ENCODE results near the gene ANTXR1. TPM values are rescaled to one million over a fixed set of nuclear protein-coding genes. Genes with fewer than 3 reads are reported as not detected.

ANTXR1 gene
- total and polyA plus RNA-seq, 2 donors from 2014 or later: 7.0 to 42.6 TPM

DNA sequence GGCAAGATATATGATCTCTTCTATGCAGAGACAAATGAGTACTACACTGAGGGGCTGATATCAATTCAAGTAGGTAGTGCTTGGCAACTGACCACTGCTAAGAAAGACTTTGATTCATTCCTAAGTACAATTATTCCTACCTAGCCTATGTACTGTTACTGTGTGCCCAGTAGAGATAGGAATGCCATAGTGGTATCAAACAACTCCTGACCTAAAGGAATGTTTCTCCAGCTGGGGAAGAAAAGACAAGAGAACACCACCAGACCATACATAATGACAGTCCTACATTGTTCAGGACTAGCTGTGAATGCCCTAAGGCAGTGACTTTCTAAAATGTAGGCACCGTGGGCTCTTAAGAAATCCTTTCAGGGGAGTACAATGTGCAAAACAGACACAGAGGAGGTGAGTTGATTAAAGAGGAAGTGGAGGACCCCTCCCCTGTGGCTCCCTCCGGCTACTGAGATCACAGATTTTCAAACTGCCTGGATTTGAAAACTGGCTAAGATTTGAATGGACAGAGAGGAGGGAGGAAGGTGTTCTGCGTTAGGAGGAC is 89.1 kb downstream of the ANTXR1 start:
- Histone ChIP-seq H3K27ac (ENCODE audit: low read depth in 2 of 2, low read length in 2 of 2) (no peak overlapping the region), H3K4me3 (ENCODE audit: low read length in 3 of 3) (no peak overlapping the region), H3K4me1 (ENCODE audit: control insufficient read depth in 2 of 3, insufficient read depth in 2 of 3, low read depth in 1 of 3, low read length in 3 of 3) (no peaks in the 10 kb centered on the region), H3K36me3 (ENCODE audit: control insufficient read depth in 2 of 3, insufficient read depth in 3 of 3, low read length in 3 of 3) (peaks cover 0 to 3% (median 0%) of the 10 kb centered on the region in 3 donors), H3K9me3 (ENCODE audit: control insufficient read depth in 2 of 3, insufficient read depth in 1 of 3, low read length in 3 of 3) (no peaks in the 10 kb centered on the region), H3K9ac (ENCODE audit: low read length in 3 of 3) (no peak overlapping the region), H3K27me3 (ENCODE audit: control insufficient read depth, insufficient read depth, low read length) (no peaks in the 10 kb centered on the region)
- TF ChIP-seq, protein P1, sequence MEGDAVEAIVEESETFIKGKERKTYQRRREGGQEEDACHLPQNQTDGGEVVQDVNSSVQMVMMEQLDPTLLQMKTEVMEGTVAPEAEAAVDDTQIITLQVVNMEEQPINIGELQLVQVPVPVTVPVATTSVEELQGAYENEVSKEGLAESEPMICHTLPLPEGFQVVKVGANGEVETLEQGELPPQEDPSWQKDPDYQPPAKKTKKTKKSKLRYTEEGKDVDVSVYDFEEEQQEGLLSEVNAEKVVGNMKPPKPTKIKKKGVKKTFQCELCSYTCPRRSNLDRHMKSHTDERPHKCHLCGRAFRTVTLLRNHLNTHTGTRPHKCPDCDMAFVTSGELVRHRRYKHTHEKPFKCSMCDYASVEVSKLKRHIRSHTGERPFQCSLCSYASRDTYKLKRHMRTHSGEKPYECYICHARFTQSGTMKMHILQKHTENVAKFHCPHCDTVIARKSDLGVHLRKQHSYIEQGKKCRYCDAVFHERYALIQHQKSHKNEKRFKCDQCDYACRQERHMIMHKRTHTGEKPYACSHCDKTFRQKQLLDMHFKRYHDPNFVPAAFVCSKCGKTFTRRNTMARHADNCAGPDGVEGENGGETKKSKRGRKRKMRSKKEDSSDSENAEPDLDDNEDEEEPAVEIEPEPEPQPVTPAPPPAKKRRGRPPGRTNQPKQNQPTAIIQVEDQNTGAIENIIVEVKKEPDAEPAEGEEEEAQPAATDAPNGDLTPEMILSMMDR (IDR thresholded peaks at IDR 0.05; ENCODE audit: borderline replicate concordance, extremely low read depth, insufficient read depth): no peak
- no peak for DNase-seq
- intact Hi-C loops (cut with DNase I): no loop called here
- FAIRE-seq: no peak

- H3K4me1 ChIP-seq (ENCODE audit: control insufficient read depth in 2 of 3, insufficient read depth in 2 of 3, low read depth in 1 of 3, low read length in 3 of 3): no peaks in the 10 kb centered on the region
- no peaks in the 10 kb centered on the region for H3K9me3 ChIP-seq (ENCODE audit: control insufficient read depth in 2 of 3, insufficient read depth in 1 of 3, low read length in 3 of 3)
- intact Hi-C loops (cut with DNase I): no loop called here
- no peak for DNase-seq
- no peak for FAIRE-seq
- H3K36me3 ChIP-seq (ENCODE audit: control insufficient read depth in 2 of 3, insufficient read depth in 3 of 3, low read length in 3 of 3): peaks cover 0 to 3% (median 0%) of the 10 kb centered on the region in 3 donors
- H3K27me3 ChIP-seq (ENCODE audit: control insufficient read depth, insufficient read depth, low read length): no peaks in the 10 kb centered on the region
- TF ChIP-seq, protein P1 (IDR thresholded peaks at IDR 0.05; ENCODE audit: borderline replicate concordance, extremely low read depth, insufficient read depth): no peak
- no peak overlapping the region for H3K4me3 ChIP-seq (ENCODE audit: low read length in 3 of 3)
- H3K27ac ChIP-seq (ENCODE audit: low read depth in 2 of 2, low read length in 2 of 2): no peak overlapping the region
- H3K9ac ChIP-seq (ENCODE audit: low read length in 3 of 3): no peak overlapping the region
Measured at GRCh38 chr2:69103419-69103818, 90.4 kb downstream of the ANTXR1 start.

GRCh38 chr2:69104261-69104660 is 91.3 kb downstream of the ANTXR1 start:
- FAIRE-seq (no peak), DNase-seq (no peak)
- H3K4me3 ChIP-seq (ENCODE audit: low read length in 3 of 3): no peak overlapping the region
- no peak overlapping the region for H3K9ac ChIP-seq (ENCODE audit: low read length in 3 of 3)
- TF ChIP-seq, protein P1 (IDR thresholded peaks at IDR 0.05; ENCODE audit: borderline replicate concordance, extremely low read depth, insufficient read depth): no peak
- H3K27ac ChIP-seq (ENCODE audit: low read depth in 2 of 2, low read length in 2 of 2): no peak overlapping the region
- intact Hi-C loops (cut with DNase I): no loop called here
- H3K27me3 ChIP-seq (ENCODE audit: control insufficient read depth, insufficient read depth, low read length): no peaks in the 10 kb centered on the region
- no peaks in the 10 kb centered on the region for H3K9me3 ChIP-seq (ENCODE audit: control insufficient read depth in 2 of 3, insufficient read depth in 1 of 3, low read length in 3 of 3)
- no peaks in the 10 kb centered on the region for H3K4me1 ChIP-seq (ENCODE audit: control insufficient read depth in 2 of 3, insufficient read depth in 2 of 3, low read depth in 1 of 3, low read length in 3 of 3)
- H3K36me3 ChIP-seq (ENCODE audit: control insufficient read depth in 2 of 3, insufficient read depth in 3 of 3, low read length in 3 of 3): peaks cover 0 to 3% (median 0%) of the 10 kb centered on the region in 3 donors

DNA sequence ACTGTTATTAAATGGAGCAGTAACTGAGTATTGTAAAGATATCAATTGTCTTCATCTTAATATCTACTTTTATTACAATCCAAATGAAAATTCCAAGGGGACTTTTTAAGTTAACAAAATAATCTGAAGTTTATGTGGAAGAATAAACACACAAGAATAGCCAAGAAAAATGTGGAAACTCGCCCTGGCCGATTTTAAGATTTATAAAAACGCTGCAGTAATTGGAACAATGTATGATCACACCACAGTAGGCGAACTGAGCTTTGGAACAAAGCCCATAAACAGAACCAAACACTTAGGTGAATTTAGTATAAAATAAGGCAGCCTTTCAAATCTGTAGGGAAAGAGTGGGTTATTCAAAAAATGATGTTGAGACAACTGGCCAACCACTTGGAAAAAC is 96.3 kb downstream of the ANTXR1 start:
- H3K4me3 ChIP-seq (ENCODE audit: low read length in 3 of 3): no peak overlapping the region
- H3K9ac ChIP-seq (ENCODE audit: low read length in 3 of 3): no peak overlapping the region
- no peaks in the 10 kb centered on the region for H3K36me3 ChIP-seq (ENCODE audit: control insufficient read depth in 2 of 3, insufficient read depth in 3 of 3, low read length in 3 of 3)
- DNase-seq: no peak
- no peak for FAIRE-seq
- H3K27me3 ChIP-seq (ENCODE audit: control insufficient read depth, insufficient read depth, low read length): no peaks in the 10 kb centered on the region
- no peaks in the 10 kb centered on the region for H3K4me1 ChIP-seq (ENCODE audit: control insufficient read depth in 2 of 3, insufficient read depth in 2 of 3, low read depth in 1 of 3, low read length in 3 of 3)
- H3K27ac ChIP-seq (ENCODE audit: low read depth in 2 of 2, low read length in 2 of 2): no peak overlapping the region
- intact Hi-C loops (cut with DNase I): no loop called here
- TF ChIP-seq, protein P1 (IDR thresholded peaks at IDR 0.05; ENCODE audit: borderline replicate concordance, extremely low read depth, insufficient read depth): no peak
- no peaks in the 10 kb centered on the region for H3K9me3 ChIP-seq (ENCODE audit: control insufficient read depth in 2 of 3, insufficient read depth in 1 of 3, low read length in 3 of 3)
